IMR-90 (cell line): ENCODE measurements around the gene STAM. TPM values are rescaled to one million over a fixed set of nuclear protein-coding genes. Genes with fewer than 3 reads are reported as not detected.

ENCODE experiments used
- ATAC-seq: fragments of 200-7000 bp; cut with Tn5 transposase; 2 replicates; pipeline ENCODE4 v1.9.1; 2020; ENCODE audit warnings: low read depth, mild to moderate bottlenecking, moderate library complexity
- BruUV-seq: library from RNA; stranded (reverse); fragments of 400-500 nt; replicated peaks from 2 replicates; lab custom pipeline; 2021; lab: Mats Ljungman, UMichigan
- CTCF ChIA-PET: fragments of 300-600 bp; formaldehyde crosslinking; extraction: SDS; loops from one replicate; lab custom pipeline; 2021; ENCODE audit warnings: antibody characterized with exemption; lab: Yijun Ruan, JAX
- POLR2A ChIA-PET: fragments of 300-600 bp; sonication (Branson Sonifier 250); formaldehyde crosslinking; loops from one replicate; lab custom pipeline; 2022; ENCODE audit warnings: antibody characterized with exemption; ENCODE audit not compliant: unreplicated experiment; lab: Charles Lee
- DNase-seq: peaks from one replicate; pipeline ENCODE4 v3.0.0; 2013
- H2AFZ ChIP-seq: replicated peaks from 2 replicates; pipeline ENCODE3; 2013; ENCODE audit warnings: low read length, mild to moderate bottlenecking; ENCODE audit not compliant: poor library complexity
- H2AK5ac ChIP-seq: 2 replicates; pipeline ENCODE4 v1.6.1; 2013; ENCODE audit warnings: low read depth, low read length, inconsistent platforms
- H2AK9ac ChIP-seq: replicated peaks from 2 replicates; pipeline ENCODE3; 2013; ENCODE audit warnings: mild to moderate bottlenecking, low read depth, low read length, moderate library complexity; ENCODE audit not compliant: poor library complexity
- H2BK120ac ChIP-seq: 2 replicates; pipeline ENCODE4 v1.6.1; 2013; ENCODE audit warnings: low read depth, low read length, inconsistent platforms
- H2BK15ac ChIP-seq: 3 replicates; pipeline ENCODE4 v1.6.1; 2013; ENCODE audit warnings: low read depth, low read length, inconsistent platforms
- H2BK20ac ChIP-seq: 2 replicates; pipeline ENCODE4 v1.6.1; 2013; ENCODE audit warnings: low read depth, mild to moderate bottlenecking, inconsistent platforms, low read length, moderate library complexity
- H2BK5ac ChIP-seq: 2 replicates; pipeline ENCODE4 v1.6.1; 2013; ENCODE audit warnings: mild to moderate bottlenecking, low read depth, low read length, inconsistent platforms; ENCODE audit not compliant: poor library complexity, severe bottlenecking
- H3K14ac ChIP-seq: replicated peaks from 2 replicates; pipeline ENCODE4 v1.6.1; 2013; ENCODE audit warnings: low read depth, low read length, inconsistent platforms
- H3K18ac ChIP-seq: 2 replicates; pipeline ENCODE4 v1.6.1; 2013; ENCODE audit warnings: low read depth, low read length, control low read depth
- H3K23ac ChIP-seq: 2 replicates; pipeline ENCODE4 v1.6.1; 2013; ENCODE audit warnings: low read depth, low read length, inconsistent platforms
- H3K27ac ChIP-seq: 2 replicates; pipeline ENCODE4 v1.5.1; 2013; ENCODE audit warnings: mild to moderate bottlenecking, control low read depth, low read length; ENCODE audit not compliant: insufficient read depth
- H3K27me3 ChIP-seq: 2 replicates; pipeline ENCODE4 v1.6.1; 2013; ENCODE audit warnings: low read length; ENCODE audit not compliant: control insufficient read depth, insufficient read depth
- H3K36me3 ChIP-seq: 2 replicates; pipeline ENCODE4 v1.6.1; 2013; ENCODE audit warnings: low read length, mixed read lengths; ENCODE audit not compliant: control insufficient read depth, insufficient read depth
- H3K4ac ChIP-seq: 2 replicates; pipeline ENCODE4 v1.6.1; 2013; ENCODE audit warnings: low read depth, low read length, inconsistent platforms
- H3K4me1 ChIP-seq: 2 replicates; pipeline ENCODE4 v1.6.1; 2013; ENCODE audit warnings: low read length, mixed read lengths; ENCODE audit not compliant: control insufficient read depth, insufficient read depth
- H3K4me2 ChIP-seq: 2 replicates; pipeline ENCODE4 v1.6.1; 2013; ENCODE audit warnings: low read depth, mild to moderate bottlenecking, control low read depth, low read length, moderate library complexity
- H3K4me3 ChIP-seq: 2 replicates; pipeline ENCODE4 v1.5.1; 2013; ENCODE audit warnings: low read depth, mild to moderate bottlenecking, control low read depth, low read length, moderate library complexity; ENCODE audit not compliant: insufficient read depth
- H3K56ac ChIP-seq: 2 replicates; pipeline ENCODE4 v1.6.1; 2013; ENCODE audit warnings: low read length, inconsistent platforms; ENCODE audit not compliant: insufficient read depth; ENCODE audit errors: extremely low read depth
- H3K79me1 ChIP-seq, 2 experiments: 2 replicates each; pipeline ENCODE4 v1.6.1; 2013; ENCODE audit warnings: low read length in 2 of 2, inconsistent platforms in 1 of 2, low read depth in 1 of 2
- H3K9ac ChIP-seq: 2 replicates; pipeline ENCODE4 v1.6.1; 2013; ENCODE audit warnings: low read depth, low read length, control low read depth
- H3K9me1 ChIP-seq: 2 replicates; pipeline ENCODE4 v1.6.1; 2013; ENCODE audit warnings: low read length, inconsistent platforms; ENCODE audit not compliant: insufficient read depth
- H3K9me3 ChIP-seq: 2 replicates; pipeline ENCODE4 v1.6.1; 2013; ENCODE audit warnings: low read length; ENCODE audit not compliant: control insufficient read depth, insufficient read depth
- H4K20me1 ChIP-seq: 2 replicates; pipeline ENCODE4 v1.6.1; 2013; ENCODE audit warnings: low read length, inconsistent platforms; ENCODE audit not compliant: insufficient read depth
- H4K5ac ChIP-seq: 2 replicates; pipeline ENCODE4 v1.6.1; 2013; ENCODE audit warnings: mild to moderate bottlenecking, low read depth, low read length, control low read depth
- H4K8ac ChIP-seq, 2 experiments: 2 replicates each; pipeline ENCODE4 v1.6.1; 2013; ENCODE audit warnings: low read depth in 2 of 2, low read length in 2 of 2, control low read depth in 1 of 2, inconsistent platforms in 1 of 2
- H4K91ac ChIP-seq: 2 replicates; pipeline ENCODE4 v1.6.1; 2013; ENCODE audit warnings: low read depth, low read length, inconsistent platforms; ENCODE audit not compliant: insufficient read depth
- BHLHE40 ChIP-seq: fragments of 150-350 bp; IDR thresholded peaks from 2 replicates; pipeline ENCODE4 v1.6.1; 2016; ENCODE audit warnings: mild to moderate bottlenecking, low read depth, low read length
- CEBPB ChIP-seq: IDR thresholded peaks from 2 replicates; pipeline ENCODE4 v1.6.1; 2012; ENCODE audit warnings: low read depth, low read length, improper control_type of control experiment
- CHD1 ChIP-seq: IDR thresholded peaks from 2 replicates; pipeline ENCODE4 v1.6.1; 2012; ENCODE audit warnings: low read depth, low read length, improper control_type of control experiment
- CTCF ChIP-seq: conservative IDR thresholded peaks from 2 replicates; pipeline ENCODE4 v1.5.1; 2012; ENCODE audit warnings: mild to moderate bottlenecking, low read depth, low read length, improper control_type of control experiment
- FOS ChIP-seq: fragments of 150-350 bp; IDR thresholded peaks from 2 replicates; pipeline ENCODE4 v1.6.1; 2016; ENCODE audit warnings: low read depth, low read length
- MAZ ChIP-seq: IDR thresholded peaks from 2 replicates; pipeline ENCODE4 v1.6.1; 2012; ENCODE audit warnings: low read depth, mild to moderate bottlenecking, low read length, improper control_type of control experiment, moderate library complexity, borderline replicate concordance
- POLR2A ChIP-seq: IDR thresholded peaks from 2 replicates; pipeline ENCODE4 v1.6.1; 2012; ENCODE audit warnings: mild to moderate bottlenecking, low read depth, low read length
- RCOR1 ChIP-seq: IDR thresholded peaks from 2 replicates; pipeline ENCODE4 v1.6.1; 2012; ENCODE audit warnings: mild to moderate bottlenecking, low read length, improper control_type of control experiment; ENCODE audit not compliant: insufficient replicate concordance
- RFX5 ChIP-seq: IDR thresholded peaks from 2 replicates; pipeline ENCODE4 v1.8.0; 2012; ENCODE audit warnings: low read depth, mild to moderate bottlenecking, low read length, moderate library complexity
- SMC3 ChIP-seq: fragments of 150-350 bp; IDR thresholded peaks from 2 replicates; pipeline ENCODE4 v1.6.1; 2016; ENCODE audit warnings: low read depth, mild to moderate bottlenecking, antibody characterized with exemption, low read length, moderate library complexity
- dilution Hi-C: fragments of 300-500 bp; cut with HindIII; formaldehyde crosslinking; loops from one replicate; pipeline ENCODE4 v1.14.3; 2018; ENCODE audit warnings: low sequenced_read_pairs; ENCODE audit not compliant: unreplicated experiment
- in situ Hi-C: fragments of 300-500 bp; cut with MboI; formaldehyde crosslinking; loops from 3 replicates; pipeline ENCODE4 v1.14.3; 2019; ENCODE audit warnings: low sequenced_read_pairs, inconsistent platforms, mixed read lengths
- intact Hi-C: fragments of 100-400 bp; cut with micrococcal nuclease; formaldehyde crosslinking; loops from 2 replicates; pipeline ENCODE4 v1.10.0; 2022
- polyA plus RNA-seq, 3 experiments: library from polyadenylated mRNA; depleted of rRNA; stranded (reverse); fragments of >200 nt; gene quantifications; 2 replicates each; pipeline ENCODE4 v1.2.3, GENCODE V29; 2012; ENCODE audit warnings: low replicate concordance in 1 of 3
- total RNA-seq: library from RNA; depleted of rRNA; stranded (reverse); fragments of >200 nt; gene quantifications from 2 replicates; pipeline ENCODE4 v1.2.3, GENCODE V29; 2012
- TF ChIP-seq, protein P1 (sequence below): fragments of 150-350 bp; IDR thresholded peaks from 2 replicates; pipeline ENCODE4 v1.6.1; 2016; ENCODE audit warnings: low read depth, mild to moderate bottlenecking, low read length, moderate library complexity, borderline replicate concordance

Gene STAM
- total and polyA plus RNA-seq, 2 of the 4 experiments (the other 2 are of a cell fraction), result 22.9 to 23.3 TPM

DNA sequence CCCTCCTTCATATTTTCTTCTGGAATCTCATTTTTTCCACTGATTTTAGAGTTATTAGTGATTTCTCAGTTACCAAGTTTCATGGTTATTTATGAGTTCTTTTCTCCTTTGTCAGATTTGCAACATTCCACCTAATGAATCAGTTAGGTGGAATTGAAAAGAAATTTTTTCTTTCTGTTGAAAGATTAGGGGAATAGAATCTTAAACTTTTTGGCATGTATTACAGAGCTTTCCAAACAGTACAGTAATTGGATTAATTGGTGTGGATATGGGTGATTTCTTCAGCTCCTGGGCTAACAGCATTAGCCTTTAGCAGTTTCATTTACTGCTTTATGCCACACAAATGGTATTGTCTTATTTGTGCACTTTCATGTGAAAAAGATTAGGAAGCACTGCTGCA, 17.0 kb downstream of the STAM start:
- dilution Hi-C loops, result no loop called here
- H3K79me1 ChIP-seq, result peaks cover 14 to 54% of the 10 kb centered on the region in 2 experiments
- no peak for TF ChIP-seq RFX5
- TF ChIP-seq CHD1, result no peak
- no peak for TF ChIP-seq MAZ
- TF ChIP-seq RCOR1, result no peak
- no peak for TF ChIP-seq FOS
- no peak for TF ChIP-seq CEBPB
- TF ChIP-seq, protein P1, sequence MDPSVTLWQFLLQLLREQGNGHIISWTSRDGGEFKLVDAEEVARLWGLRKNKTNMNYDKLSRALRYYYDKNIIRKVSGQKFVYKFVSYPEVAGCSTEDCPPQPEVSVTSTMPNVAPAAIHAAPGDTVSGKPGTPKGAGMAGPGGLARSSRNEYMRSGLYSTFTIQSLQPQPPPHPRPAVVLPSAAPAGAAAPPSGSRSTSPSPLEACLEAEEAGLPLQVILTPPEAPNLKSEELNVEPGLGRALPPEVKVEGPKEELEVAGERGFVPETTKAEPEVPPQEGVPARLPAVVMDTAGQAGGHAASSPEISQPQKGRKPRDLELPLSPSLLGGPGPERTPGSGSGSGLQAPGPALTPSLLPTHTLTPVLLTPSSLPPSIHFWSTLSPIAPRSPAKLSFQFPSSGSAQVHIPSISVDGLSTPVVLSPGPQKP, result no peak
- no peak for TF ChIP-seq POLR2A
- TF ChIP-seq CTCF, result no peak
- no peak for TF ChIP-seq SMC3
- no peak for TF ChIP-seq BHLHE40
- peak overlapping the region; percentile 82 for H4K5ac ChIP-seq
- no peak overlapping the region for H2AFZ ChIP-seq
- peak overlapping the region; percentile 11; the same call in 1 of the 2 replicates for H3K4ac ChIP-seq
- H3K56ac ChIP-seq, result peak overlapping the region; percentile 8; the same call in 1 of the 2 replicates
- 0 out of 2 replicates have a peak overlapping the region, but pooled peaks have one; percentile 49 for H3K14ac ChIP-seq
- DNase-seq (no peak), ATAC-seq (peak; percentile 34; the same call in 1 of the 2 replicates)
- H3K9me1 ChIP-seq, result peaks cover 3% of the 10 kb centered on the region; the same call in 1 of the 2 replicates
- in situ Hi-C loops, result no loop called here
- peak overlapping the region; percentile 86 for H3K4me2 ChIP-seq
- peak overlapping the region; percentile 16; the same call in 1 of the 3 replicates for H2BK15ac ChIP-seq
- H3K9ac ChIP-seq, result no peak overlapping the region
- H3K4me3 ChIP-seq, result no peak overlapping the region
- peak overlapping the region; percentile 48; the same call in 1 of the 2 replicates for H2BK120ac ChIP-seq
- intact Hi-C loops, result no loop called here
- peak overlapping the region; percentile 27; the same call in 1 of the 2 replicates for H3K27ac ChIP-seq
- ChIA-PET CTCF (no interaction called here), POLR2A (no interaction called here)
- peak overlapping the region; percentile 86; the same call in 1 of the 2 replicates for H3K18ac ChIP-seq
- H2BK20ac ChIP-seq, result peak overlapping the region; percentile 27; the same call in 1 of the 2 replicates
- no peak overlapping the region for H2AK9ac ChIP-seq
- H3K23ac ChIP-seq, result peak overlapping the region; percentile 46; the same call in 1 of the 2 replicates
- H4K91ac ChIP-seq, result no peak overlapping the region
- H2BK5ac ChIP-seq, result peak overlapping the region; percentile 94
- H3K4me1 ChIP-seq, result peaks cover 3% of the 10 kb centered on the region; the same call in 1 of the 2 replicates
- H3K9me3 ChIP-seq, result no peaks in the 10 kb centered on the region
- peak overlapping the region in 1 of 2 experiments; percentile 57; a peak in 2 of 4 replicates for H4K8ac ChIP-seq
- H3K27me3 ChIP-seq, result no peaks in the 10 kb centered on the region
- peaks cover 7% of the 10 kb centered on the region for H3K36me3 ChIP-seq
- H2AK5ac ChIP-seq, result no peak overlapping the region
- BruUV-seq, result no TSS peak
- peaks cover 13% of the 10 kb centered on the region; the same call in 1 of the 2 replicates for H4K20me1 ChIP-seq
